Uterus (tissue), 2 donors: ENCODE measurements around the gene PTPRJ.

ENCODE experiments used
- CTCF ChIP-seq, 4 experiments: fragments of 200-600 bp in 2 of 4; fragments of 450-650 bp in 2 of 4; sonication (generic) in 2 of 4; IDR thresholded peaks; one replicate each; pipeline ENCODE4 v1.5.1; 2016 to 2019; ENCODE audit warnings: antibody characterized with exemption in 4 of 4, mild to moderate bottlenecking in 2 of 4, moderate library complexity in 1 of 4
- POLR2A ChIP-seq, 2 donors: fragments of 450-650 bp; IDR thresholded peaks; one replicate each; pipeline ENCODE4 v1.6.1; 2016; ENCODE audit warnings: antibody characterized with exemption in 2 of 2, mild to moderate bottlenecking in 1 of 2, moderate library complexity in 1 of 2

- no peak for TF ChIP-seq CTCF (IDR thresholded peaks at IDR 0.05)
- no peak for TF ChIP-seq POLR2A (IDR thresholded peaks at IDR 0.05)
Measured at GRCh38 chr11:47983464-47984397, 3.4 kb downstream of the PTPRJ start.
